EH (cell line): Measurements from ENCODE around the gene DNAJC1.

Experiments used
- DNase-seq: peaks from one replicate; pipeline ENCODE4 v3.0.0-alpha.2; 2015; ENCODE audit warnings: low read depth

The DNAJC1 gene

DNA sequence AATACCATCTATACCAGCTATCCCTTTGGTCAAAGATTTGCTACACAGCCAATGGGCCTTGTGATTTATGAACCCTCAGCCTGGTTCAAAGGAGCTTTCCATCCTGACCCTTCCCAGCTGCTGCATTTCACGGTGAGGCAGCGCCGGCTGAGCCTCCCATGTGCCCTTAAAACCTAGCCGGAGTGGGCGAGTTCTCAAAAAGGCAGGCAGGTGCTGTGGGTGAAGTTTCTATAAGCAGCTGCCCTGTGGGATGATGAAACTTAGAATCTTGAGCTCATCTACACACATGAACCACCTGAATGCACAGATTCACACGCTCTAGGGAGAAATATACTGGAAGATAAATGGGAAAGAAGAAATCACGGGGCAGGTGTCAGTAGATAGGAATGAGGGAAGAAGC lies 244.8 kb downstream of the DNAJC1 start:
- no peak for DNase-seq

DNA sequence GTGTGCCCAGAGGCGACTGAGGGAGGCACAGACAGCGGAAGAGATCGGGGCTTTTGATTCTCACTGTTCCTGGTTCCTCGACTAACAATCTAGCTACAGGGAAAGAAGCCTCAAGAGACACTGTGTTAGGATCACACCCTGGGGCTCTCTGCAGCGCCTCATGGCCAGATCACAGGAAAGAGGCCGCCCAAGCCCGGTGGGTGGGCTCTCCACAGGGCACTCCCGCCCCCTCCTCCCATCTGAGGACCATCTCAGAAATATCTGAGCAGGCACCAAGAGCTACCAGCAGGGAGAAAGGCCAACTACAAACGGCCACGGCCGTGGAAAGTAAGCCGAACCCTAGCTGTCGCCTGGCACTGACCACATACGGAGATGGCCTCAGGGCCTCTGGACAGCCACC lies 245.3 kb downstream of the DNAJC1 start:
- no peak for DNase-seq

DNA sequence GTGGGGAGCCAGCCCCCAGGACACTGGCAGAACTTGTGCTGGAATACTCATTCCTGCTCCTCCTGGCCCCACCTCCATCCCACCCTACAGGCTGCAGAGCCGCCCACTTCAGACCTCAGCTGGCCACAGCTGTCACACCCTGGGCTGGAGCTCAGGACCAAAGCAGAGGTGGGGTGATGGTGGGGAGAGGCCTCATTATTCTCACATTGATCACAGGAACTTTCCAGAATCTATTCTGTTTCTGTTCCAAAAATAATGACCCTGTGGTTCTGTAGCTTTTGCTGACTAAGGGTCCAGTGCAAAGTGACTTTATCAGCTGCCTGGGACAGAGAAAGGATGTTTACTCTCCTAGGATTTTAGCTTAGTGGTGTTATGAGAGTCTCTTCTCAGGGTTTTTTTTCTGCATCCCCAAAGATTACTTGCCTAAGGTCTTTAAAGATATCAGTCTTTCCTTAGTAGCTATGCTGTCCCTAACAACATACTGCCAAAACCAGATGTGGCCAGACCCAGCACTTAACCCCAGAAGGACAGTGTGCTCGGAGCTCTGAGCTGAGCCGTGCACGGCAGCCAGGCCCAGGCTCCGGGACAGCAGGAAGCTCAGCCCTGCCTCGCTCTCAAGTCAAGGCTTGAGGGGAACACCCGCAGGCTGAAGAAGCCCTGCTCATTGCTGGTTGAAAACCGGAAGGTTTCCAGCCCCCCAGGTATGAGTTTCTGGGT lies 246.2 kb downstream of the DNAJC1 start:
- DNase-seq = no peak

DNA sequence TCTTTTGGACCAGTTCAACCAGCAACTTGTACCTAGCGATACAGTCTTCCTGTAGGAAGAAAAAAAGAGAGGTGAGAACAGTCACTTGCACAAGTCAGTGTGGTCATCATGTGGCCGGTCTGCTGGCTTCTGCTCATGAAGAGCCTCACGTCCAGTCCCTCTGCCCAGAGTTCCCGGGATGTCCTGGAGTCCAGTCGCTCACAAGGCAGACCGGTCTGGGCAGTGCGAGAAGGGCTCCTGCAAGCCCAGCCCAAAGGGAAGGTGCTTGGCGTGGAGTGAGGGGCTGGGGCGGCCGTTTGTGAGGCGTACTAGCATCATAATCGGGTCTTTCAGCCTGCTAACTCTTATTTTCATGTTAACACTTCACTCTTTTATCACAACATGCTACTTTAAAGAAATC lies 246.8 kb downstream of the DNAJC1 start:
- DNase-seq = no peak

DNA sequence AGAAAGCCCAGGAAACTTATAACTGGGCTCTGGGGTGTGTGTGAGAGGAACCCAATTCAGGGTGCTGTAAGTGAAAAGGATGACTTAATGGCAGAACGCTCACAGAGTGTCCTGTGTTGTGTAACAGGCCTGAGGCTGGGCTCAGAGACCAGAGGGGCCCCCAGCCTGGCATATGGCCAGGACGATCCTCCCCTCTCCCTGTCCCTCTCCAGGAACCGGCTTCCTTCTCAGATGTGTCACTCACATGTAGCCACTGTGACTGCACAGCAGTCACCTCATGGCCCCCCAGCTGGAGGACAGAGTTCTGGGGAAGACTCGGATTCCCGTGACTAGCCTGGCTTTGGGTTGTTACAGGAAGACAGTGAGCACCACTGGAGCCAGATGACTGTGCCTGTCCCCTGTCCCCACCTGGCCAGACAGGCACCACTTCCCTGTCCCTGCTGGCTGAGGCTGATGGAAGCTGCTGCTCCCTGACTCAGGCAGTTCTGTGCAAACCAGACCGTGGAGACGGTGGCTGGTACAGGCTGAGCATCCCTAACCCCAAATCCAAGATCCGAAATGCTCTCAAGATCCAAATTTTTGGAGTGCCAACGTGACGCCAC lies 249.0 kb downstream of the DNAJC1 start:
- DNase-seq = no peak

DNA sequence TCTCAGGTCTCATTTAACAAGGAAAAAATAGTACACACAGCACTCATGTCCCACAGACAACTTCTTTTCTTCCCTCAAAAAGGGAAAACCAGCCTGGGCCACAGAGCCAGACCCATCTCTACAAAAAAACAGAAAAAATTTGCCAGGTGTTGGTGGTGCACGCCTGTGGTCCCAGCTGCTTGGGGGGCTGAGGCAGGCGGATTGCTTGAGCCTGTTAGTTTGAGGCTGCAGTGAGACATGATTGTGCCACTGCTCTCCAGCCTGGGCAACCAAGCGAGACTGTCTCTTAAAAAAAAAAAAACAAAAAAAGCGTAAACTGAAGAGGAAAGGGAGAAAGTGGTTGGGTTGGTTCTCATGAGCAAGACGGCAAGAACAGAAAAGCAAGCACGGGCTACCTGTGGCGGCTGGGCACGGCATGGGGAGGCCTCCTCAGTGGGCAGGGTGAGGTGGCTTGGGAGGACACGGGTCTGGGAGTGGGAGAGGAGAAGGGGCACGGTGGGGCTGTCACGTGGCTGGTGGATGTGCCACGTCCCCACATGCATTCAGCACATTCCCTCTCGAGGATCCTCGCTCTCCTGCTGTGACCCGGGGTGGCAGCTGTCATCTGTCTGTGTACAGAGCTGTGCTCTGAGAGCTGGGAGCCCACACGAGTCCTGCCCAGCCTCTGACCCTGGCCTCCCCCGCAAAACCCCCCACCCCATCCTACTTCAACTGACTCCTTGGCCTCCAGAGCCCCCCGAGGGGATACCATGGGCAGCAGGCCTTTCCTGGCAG lies 249.8 kb downstream of the DNAJC1 start:
- DNase-seq = no peak

DNA sequence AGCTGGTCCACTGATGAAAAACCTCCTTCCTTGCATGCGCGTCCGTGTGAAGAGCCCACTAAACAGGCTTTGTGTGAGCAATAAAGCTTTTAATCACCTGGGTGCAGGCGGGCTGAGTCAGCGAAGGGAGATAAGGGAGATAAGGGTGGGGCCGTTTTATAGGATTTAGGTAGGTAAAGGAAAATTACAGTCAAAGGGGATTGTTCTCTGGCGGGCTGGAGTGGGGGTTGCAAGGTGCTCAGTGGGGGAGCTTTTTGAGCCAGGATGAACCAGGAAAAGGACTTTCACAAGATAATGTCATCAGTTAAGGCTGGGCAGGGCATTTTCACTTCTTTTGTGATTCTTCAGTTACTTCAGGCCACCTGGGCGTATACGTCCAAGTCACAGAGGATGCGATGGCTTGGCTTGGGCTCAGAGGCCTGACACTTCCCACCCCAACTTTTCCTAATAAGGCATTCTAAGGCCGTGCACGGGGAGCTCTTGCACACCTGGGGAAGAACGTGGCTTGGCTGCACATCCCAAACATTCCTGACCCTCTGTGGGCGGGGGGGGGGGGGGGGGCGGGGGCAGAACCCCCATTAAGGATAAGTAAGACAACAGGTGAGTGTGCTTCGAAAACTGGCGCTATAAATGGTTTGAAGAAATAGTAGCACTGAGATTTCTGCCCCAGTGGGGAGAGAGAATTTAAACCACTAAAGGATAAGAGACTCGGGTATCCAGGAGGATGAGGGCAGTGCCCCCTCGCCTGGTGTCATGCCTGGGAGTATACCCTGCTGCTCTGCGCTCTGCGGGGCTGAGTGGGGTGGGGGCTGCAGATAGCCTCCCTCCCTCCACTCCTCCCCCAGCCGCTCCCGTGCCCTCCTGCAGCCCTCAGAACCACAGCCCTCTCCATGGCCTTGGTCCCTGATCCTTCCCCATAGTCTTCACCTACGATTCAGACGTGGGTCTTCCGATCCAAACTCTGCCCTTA lies 251.9 kb downstream of the DNAJC1 start:
- DNase-seq = no peak

DNA sequence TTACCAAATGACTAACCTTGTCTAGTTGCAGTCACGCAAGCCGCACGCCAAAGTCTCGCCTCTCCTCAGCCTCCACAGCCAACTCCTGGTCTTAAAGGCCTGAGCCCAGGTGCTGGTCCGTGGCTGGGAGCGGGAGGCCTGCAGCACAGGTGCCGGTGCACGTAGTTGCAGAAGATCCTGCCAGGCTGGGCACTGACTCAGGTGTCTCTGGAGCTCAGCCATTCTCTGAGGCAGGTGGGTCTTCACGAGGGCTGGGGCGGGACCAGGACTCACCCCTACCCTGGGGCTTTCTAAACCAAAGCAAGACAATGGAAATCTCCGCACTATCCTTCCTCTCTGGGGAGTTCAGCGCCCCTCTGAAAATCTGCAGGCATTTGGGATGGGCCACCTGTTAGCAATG lies 253.1 kb downstream of the DNAJC1 start:
- no peak for DNase-seq

DNA sequence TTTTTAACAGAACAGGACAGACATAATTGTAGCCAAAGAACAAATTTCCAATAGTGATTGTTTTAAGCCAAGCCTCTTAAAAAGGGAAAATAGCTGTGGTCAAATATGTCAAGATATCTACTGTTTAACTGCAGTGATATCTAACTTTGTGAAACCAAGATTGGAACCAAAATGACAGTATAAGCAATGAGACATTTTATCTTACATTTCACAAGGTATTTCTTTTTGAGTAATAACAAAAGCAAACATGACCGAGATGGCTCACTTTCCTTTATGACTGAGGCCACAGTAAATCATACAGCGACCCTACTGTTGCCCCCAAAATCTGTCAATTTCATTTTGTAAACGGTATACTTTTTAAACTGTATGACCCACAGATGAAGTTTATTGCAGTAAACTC lies 253.7 kb downstream of the DNAJC1 start:
- no peak for DNase-seq

DNA sequence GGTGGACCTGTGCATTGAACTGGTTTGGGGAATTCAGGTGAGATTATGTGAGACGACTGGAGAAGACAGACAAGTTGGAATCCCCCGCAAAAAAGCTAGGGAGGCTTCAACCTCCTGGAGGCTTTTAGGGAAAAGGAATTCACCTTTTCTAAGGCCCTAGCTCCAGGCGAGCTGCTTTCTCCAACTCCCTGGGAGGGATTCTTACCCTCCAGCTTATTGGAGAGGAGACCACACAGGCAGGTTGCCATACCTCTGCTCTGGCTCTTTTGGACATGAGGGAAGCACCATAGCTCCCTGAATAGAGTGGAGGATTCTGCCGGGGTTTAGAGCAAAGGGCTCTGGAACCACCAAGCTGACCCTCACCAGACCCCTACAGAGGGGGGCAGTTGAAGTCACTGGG lies 255.7 kb downstream of the DNAJC1 start:
- DNase-seq = no peak

DNA sequence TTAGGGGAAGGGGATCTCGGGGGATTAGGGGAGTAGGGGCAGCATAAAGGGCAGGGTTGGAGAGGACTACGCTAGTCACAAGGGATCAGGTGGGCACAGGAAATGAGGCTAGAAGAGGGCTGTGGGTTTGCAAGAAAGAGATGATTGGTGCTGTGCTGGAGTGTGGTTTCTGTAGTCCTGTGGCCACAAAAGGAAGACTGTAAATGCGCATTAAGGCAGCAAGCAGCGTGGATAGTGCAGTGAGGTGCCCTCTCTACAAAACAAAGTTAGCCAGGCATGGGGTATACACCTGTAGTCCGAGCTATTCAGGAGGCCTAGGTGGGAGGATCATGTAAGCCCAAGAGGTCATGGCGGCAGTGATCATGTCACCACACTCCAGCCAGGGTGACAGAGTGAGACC lies 257.4 kb downstream of the DNAJC1 start:
- DNase-seq = no peak

DNA sequence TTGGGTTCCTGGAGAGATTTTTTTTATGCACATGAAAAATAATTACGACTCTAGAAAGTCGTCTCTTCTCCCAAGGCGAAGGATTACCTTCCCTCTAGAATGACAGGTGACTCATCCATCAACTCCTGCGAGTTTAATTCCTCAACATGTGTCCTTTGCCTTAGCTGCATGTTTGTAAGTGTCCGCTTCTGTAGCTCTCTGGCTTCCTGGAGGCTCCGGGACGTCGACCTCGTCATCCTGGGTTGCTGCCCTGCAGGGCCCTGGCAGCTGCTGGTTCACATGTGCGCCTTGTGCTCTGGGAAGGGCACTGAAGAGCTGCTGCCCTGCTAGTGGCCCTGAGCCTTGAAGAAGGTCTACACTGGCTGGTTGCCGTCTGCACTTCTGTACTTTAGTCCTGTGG lies 259.3 kb downstream of the DNAJC1 start:
- DNase-seq = no peak

DNA sequence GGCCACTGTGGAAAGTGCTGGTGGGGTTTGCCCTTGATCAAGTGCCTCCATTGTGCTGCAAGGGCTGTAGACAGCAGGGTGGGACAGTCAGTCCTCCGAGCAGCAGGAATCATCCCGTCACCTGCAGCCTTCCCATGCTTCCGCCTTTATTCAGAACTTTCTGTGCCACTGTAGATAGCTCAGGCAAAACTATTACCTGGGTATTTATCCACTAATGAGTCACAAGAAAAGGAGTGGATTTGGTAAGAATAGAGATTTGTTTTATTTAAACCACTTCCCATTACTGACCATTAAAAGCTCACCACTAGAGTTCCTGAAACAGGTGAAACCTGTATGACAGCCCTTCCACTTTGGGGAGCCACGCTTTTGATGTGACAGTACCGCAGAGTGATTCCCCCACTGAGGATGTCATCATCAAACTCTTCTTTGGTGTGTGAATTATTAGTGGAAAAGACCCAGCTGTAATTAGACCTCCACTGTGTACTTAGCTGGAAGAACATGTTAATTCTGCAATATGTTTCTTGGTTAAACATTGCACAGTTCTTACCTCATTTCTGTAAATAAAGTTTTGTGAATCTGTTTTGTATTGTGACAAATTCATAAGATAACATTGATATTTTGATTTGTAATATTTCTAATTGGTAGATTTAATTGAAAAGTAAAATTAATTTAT lies 260.7 kb downstream of the DNAJC1 start:
- no peak for DNase-seq

DNA sequence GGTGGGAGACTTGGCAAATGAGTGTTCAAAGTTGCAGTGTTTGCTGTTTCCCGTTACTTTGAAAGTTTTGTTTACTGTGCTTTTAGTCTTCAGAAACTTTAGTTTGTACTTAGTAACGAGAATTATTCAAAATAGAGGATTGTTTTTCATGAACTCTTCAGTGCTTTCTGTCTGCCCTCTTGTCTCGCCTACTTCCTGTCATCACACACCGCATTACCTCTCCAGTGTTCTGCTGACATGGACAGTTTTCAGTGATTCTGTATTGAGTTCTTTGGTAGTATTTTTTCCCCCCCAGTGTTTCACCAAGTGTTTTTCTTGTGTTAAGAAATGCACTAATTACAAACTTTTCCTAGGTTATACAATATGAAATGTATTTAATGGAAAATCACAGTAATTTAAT lies 262.5 kb downstream of the DNAJC1 start:
- DNase-seq = no peak

DNA sequence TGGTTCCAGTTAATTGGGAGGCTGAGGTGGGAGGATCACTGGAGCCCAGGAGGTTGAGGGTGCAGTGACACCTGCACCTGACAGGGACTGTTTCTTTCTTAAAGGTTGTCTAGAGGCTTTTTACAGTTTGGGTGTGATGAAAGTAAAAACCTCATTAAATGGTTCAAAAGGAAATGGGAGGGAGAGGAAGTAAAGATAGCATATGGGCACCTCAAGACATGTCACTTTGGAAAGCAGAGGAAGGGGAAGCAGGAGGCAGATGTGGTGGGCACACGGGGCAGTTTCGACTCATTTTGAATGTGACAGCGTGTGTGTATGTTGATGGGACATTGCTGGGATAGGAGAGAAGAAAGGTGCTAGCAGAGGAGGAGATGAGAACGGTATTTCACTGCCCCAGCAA lies 266.4 kb downstream of the DNAJC1 start:
- no peak for DNase-seq

DNA sequence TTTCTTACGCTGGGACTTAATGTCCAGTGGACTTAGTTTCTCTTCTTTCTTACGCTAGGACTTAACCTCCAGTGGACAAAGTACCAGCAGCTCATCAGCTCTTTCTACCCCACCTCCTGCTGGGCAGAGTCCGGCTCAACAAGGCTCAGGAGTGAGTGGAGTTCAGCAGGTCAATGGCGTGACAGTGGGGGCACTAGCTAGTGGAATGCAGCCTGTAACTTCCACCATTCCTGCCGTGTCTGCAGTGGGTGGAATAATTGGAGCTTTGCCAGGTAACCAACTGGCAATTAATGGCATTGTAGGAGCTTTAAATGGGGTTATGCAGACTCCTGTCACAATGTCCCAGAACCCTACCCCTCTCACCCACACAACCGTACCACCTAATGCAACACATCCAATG lies 269.8 kb downstream of the DNAJC1 start:
- peak; percentile 29 for DNase-seq

DNA sequence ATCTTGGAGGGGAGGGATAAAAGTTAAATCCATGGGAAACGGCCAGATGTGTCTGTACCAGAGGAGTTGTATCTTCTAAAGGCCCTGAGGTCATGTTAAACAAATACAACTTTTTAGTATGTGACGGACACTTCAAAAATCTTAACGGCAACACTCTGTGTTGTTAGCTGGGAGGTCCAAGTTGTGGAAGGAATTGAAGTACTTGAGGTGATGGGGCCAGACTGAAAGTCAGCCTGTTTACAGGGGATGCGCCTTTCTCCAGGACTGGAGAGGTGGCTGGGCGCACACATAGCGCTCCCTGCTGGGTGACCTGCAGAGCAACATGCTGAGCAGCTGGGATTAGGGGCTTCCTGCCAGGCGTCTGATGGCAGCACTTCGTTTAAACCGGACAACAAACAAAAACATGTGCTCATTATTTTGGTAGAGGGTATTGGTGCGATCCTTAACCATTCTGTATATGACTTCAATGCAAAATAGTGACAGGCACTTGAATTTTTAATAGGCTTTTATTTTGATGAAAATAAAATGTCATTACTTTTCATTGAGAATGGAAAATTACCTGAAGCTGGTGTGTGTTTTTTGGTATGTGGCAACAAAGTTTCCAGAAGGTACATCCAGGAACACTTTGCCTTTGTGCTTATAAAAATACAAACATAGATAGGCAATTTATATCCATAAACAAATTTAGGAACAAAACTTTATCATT lies 271.3 kb downstream of the DNAJC1 start:
- DNase-seq = peak; percentile 78

DNA sequence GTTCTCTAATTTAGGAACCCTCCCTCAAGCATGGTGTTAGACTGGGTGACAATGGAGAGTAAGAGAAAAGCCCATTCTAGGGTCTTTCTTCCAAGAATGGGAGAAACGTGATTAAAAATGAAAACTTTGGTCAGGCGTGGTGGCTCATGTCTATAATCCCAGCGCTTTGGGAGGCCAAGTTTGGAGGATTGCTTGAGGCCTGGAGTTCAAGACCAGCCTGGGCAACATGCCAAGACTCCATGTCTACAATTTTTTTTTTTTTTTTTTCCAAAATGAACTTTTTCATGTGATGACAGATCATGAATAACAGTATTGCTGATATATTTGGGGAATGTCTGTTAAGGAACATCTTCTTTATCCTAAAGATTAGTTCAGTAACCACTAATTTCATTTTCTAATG lies 274.9 kb downstream of the DNAJC1 start:
- DNase-seq = no peak

DNA sequence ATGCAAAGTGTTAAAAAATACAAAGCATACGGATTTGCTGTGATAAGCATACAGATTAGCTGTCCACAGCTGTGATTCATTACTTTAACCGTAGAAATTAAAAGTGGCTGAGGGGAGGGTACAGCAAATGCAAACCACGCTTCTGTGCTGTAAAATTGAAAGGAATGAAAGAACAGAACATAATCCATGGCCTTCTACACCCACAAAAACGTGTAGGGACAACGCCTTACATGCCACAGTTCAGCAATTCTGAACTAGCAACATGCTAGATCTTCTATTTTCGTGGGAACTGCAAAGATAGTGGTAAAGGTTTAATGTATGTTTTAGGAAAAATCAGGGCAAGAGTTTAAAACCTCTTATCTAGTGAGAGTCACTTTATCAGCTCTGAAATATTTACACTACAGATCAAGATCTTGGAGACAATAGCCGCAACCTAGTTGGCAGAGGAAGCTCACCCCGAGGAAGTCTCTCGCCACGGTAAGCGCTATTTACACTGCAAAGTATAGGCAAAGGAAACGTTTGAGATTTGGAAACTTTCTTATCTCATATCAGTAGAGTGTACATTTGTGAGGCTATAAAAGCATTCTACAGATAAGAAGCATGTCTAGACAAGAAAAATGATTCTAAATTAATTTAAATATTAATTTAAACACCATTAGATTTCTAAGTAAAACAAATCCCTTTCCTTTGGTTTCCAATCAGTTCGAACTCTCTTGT lies 275.9 kb downstream of the DNAJC1 start:
- DNase-seq = peak; percentile 46

DNA sequence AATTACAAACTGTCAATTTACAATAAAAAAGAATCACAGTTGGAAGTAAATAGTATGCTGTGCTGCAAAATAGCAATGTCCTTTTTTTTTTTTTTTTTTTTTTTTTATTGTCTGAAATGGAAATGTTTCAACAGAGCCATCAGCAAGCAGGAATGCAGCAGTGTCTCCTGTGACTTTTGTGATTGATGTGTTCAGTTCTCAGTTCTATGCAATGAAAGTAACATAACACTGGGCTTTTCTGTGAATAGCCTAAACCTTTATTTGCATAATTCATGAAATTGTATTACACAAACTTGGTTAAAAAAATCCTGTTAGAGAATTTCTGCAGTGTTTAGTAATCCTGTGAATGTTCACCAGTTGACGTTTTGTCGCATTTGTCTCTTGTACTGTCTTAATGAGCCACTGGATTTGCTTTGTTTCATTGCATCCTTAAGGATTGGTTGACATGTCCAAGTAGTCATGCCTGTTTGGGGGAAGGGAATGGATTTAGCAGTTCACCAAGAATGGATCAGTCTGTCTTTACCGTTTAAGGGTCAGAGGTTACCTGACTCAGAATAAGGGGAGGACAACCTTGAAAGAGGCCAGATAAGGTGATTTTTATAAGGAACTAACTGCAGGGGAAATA lies 276.8 kb downstream of the DNAJC1 start:
- DNase-seq = peak; percentile 32
